ENCODE results near the gene MPG. TPM values are rescaled to one million over a fixed set of nuclear protein-coding genes. Genes with fewer than 3 reads are reported as not detected.

Gene MPG
- total RNA-seq, 1 donor from 2014 or later: 56.5 TPM

GRCh38 chr16:69181-69580 lies 8.8 kb upstream of the MPG start:
- FAIRE-seq: no peak
- Mint-ChIP-seq H3K4me3 (ENCODE audit: unreplicated experiment) (no peak overlapping the region), H3K27ac (ENCODE audit: unreplicated experiment) (no peak overlapping the region), H3K9me3 (ENCODE audit: unreplicated experiment) (no peaks in the 10 kb centered on the region), H3K4me1 (ENCODE audit: low read depth, unreplicated experiment) (peaks cover 25% of the 10 kb centered on the region), H3K36me3 (ENCODE audit: low read depth, unreplicated experiment) (peaks cover 2% of the 10 kb centered on the region), H3K27me3 (ENCODE audit: low read depth, unreplicated experiment) (no peaks in the 10 kb centered on the region)
- H3K9ac ChIP-seq (ENCODE audit: low read length): no peak overlapping the region
- no peaks in the 10 kb centered on the region for H3K36me3 ChIP-seq (ENCODE audit: insufficient read depth, low read length)
- no peak overlapping the region for H3K4me3 ChIP-seq (ENCODE audit: insufficient read depth, low read depth, low read length)
- H2AFZ ChIP-seq (ENCODE audit: low read depth, low read length): no peak overlapping the region
- peaks cover 75% of the 10 kb centered on the region for H4K20me1 ChIP-seq (ENCODE audit: insufficient read depth, low read length)
- no peak for DNase-seq (ENCODE audit: low read depth)
- no peaks in the 10 kb centered on the region for H3K9me3 ChIP-seq (ENCODE audit: insufficient read depth, low read depth, low read length)
- peaks cover 62% of the 10 kb centered on the region for H3K79me2 ChIP-seq (ENCODE audit: insufficient read depth, low read length)
- TF ChIP-seq EZH2 (IDR thresholded peaks at IDR 0.05; ENCODE audit: insufficient read depth, low read length): no peak
- no peak for TF ChIP-seq CTCF (IDR thresholded peaks at IDR 0.05; ENCODE audit: insufficient read depth, low read depth, low read length)
- no peak overlapping the region for H3K27ac ChIP-seq (ENCODE audit: low read depth, low read length)
- H3K27me3 ChIP-seq (ENCODE audit: insufficient read depth, low read length): no peaks in the 10 kb centered on the region
- H3K4me2 ChIP-seq (ENCODE audit: low read length): no peak overlapping the region
- peaks cover 29% of the 10 kb centered on the region for H3K4me1 ChIP-seq (ENCODE audit: insufficient read depth, low read length)

DNA sequence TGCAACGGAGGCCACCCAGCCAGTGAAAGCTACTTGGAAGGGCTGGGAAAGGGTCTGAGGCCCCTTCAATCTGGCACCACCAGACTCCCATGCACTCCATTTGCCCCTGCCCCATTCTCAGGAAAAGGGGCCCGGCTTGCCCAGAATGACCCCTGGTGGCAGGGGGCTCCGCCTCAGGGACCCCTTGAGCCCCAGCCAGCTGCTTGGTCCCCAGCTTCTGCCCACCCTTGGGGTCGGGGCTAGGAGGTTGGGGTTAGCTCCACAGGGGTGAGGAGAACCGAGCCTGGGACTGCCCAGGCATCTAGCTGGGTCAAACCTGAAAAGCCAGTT lies 6.8 kb upstream of the MPG start:
- H3K9ac ChIP-seq (ENCODE audit: low read length): peak overlapping the region; percentile 84
- H2AFZ ChIP-seq (ENCODE audit: low read depth, low read length): no peak overlapping the region
- FAIRE-seq: no peak
- TF ChIP-seq EZH2 (IDR thresholded peaks at IDR 0.05; ENCODE audit: insufficient read depth, low read length): no peak
- TF ChIP-seq CTCF (IDR thresholded peaks at IDR 0.05; ENCODE audit: insufficient read depth, low read depth, low read length): no peak
- Mint-ChIP-seq H3K4me3 (ENCODE audit: unreplicated experiment) (peak overlapping the region; percentile 91), H3K27me3 (ENCODE audit: low read depth, unreplicated experiment) (no peaks in the 10 kb centered on the region), H3K36me3 (ENCODE audit: low read depth, unreplicated experiment) (no peaks in the 10 kb centered on the region), H3K9me3 (ENCODE audit: unreplicated experiment) (no peaks in the 10 kb centered on the region), H3K4me1 (ENCODE audit: low read depth, unreplicated experiment) (peaks cover 37% of the 10 kb centered on the region), H3K27ac (ENCODE audit: unreplicated experiment) (peak overlapping the region; percentile 72)
- peak overlapping the region; percentile 96 for H3K4me2 ChIP-seq (ENCODE audit: low read length)
- no peaks in the 10 kb centered on the region for H3K36me3 ChIP-seq (ENCODE audit: insufficient read depth, low read length)
- no peaks in the 10 kb centered on the region for H3K9me3 ChIP-seq (ENCODE audit: insufficient read depth, low read depth, low read length)
- DNase-seq (ENCODE audit: low read depth): no peak
- peak overlapping the region; percentile 81 for H3K4me3 ChIP-seq (ENCODE audit: insufficient read depth, low read depth, low read length)
- peak overlapping the region; percentile 54 for H3K27ac ChIP-seq (ENCODE audit: low read depth, low read length)
- peaks cover 56% of the 10 kb centered on the region for H4K20me1 ChIP-seq (ENCODE audit: insufficient read depth, low read length)
- peaks cover 58% of the 10 kb centered on the region for H3K79me2 ChIP-seq (ENCODE audit: insufficient read depth, low read length)
- no peaks in the 10 kb centered on the region for H3K27me3 ChIP-seq (ENCODE audit: insufficient read depth, low read length)
- peaks cover 43% of the 10 kb centered on the region for H3K4me1 ChIP-seq (ENCODE audit: insufficient read depth, low read length)

DNA sequence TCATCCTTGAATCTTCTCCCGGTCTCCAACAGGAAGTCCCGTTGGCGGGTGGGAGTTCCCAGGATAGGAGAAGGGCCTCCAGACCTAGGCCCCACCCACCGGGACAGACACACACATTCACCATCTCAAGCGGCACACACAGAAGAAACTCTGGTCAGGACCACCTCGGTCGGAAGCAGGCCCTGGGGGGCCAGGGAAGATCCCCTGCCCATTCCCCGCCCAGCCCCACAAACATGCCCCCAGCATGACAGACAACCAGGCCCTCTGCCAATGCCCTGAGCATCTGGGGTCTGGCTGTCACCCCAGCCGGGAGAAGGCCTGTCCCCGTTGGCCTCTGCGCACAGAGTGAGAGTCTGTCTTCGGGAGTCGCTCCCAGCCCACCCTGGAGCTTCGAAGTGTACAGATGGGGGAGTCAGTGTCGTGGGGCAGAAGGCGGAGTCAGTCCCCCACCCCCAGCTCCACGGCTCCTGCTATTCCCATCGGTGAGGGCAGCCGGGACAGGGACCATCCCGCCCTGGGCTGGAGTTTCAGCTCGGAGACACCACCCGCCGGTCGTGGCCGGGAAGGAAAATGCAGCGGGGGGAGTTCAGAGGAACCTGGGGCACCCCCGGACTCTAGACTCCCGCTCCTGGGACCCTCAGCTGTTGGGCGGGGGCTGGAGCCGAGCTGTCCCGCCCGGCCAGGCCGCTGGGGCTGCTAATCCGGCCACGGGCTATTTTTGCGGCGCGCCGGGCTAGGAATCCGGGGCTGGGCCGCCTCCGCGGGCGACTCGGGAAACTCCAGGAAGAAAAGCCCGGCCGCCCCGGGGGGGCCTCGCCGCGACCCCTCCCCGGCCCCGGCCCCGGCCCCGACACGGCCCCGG lies 6.3 kb upstream of the MPG start:
- peaks cover 52% of the 10 kb centered on the region for H3K79me2 ChIP-seq (ENCODE audit: insufficient read depth, low read length)
- no peaks in the 10 kb centered on the region for H3K27me3 ChIP-seq (ENCODE audit: insufficient read depth, low read length)
- no peaks in the 10 kb centered on the region for H3K36me3 Mint-ChIP-seq (ENCODE audit: low read depth, unreplicated experiment)
- peak overlapping the region; percentile 54 for H3K27ac ChIP-seq (ENCODE audit: low read depth, low read length)
- peaks cover 50% of the 10 kb centered on the region for H4K20me1 ChIP-seq (ENCODE audit: insufficient read depth, low read length)
- H3K9ac ChIP-seq (ENCODE audit: low read length): peak overlapping the region; percentile 84
- peak overlapping the region; percentile 49 for H2AFZ ChIP-seq (ENCODE audit: low read depth, low read length)
- no peak for TF ChIP-seq CTCF (IDR thresholded peaks at IDR 0.05; ENCODE audit: insufficient read depth, low read depth, low read length)
- no peak for TF ChIP-seq EZH2 (IDR thresholded peaks at IDR 0.05; ENCODE audit: insufficient read depth, low read length)
- DNase-seq (ENCODE audit: low read depth): peak; percentile 64
- peak overlapping the region; percentile 72 for H3K27ac Mint-ChIP-seq (ENCODE audit: unreplicated experiment)
- peak overlapping the region; percentile 91 for H3K4me3 Mint-ChIP-seq (ENCODE audit: unreplicated experiment)
- no peaks in the 10 kb centered on the region for H3K36me3 ChIP-seq (ENCODE audit: insufficient read depth, low read length)
- no peaks in the 10 kb centered on the region for H3K27me3 Mint-ChIP-seq (ENCODE audit: low read depth, unreplicated experiment)
- peak overlapping the region; percentile 81 for H3K4me3 ChIP-seq (ENCODE audit: insufficient read depth, low read depth, low read length)
- no peaks in the 10 kb centered on the region for H3K9me3 Mint-ChIP-seq (ENCODE audit: unreplicated experiment)
- FAIRE-seq: no peak
- peaks cover 49% of the 10 kb centered on the region for H3K4me1 ChIP-seq (ENCODE audit: insufficient read depth, low read length)
- H3K9me3 ChIP-seq (ENCODE audit: insufficient read depth, low read depth, low read length): no peaks in the 10 kb centered on the region
- H3K4me2 ChIP-seq (ENCODE audit: low read length): peak overlapping the region; percentile 96
- H3K4me1 Mint-ChIP-seq (ENCODE audit: low read depth, unreplicated experiment): peaks cover 43% of the 10 kb centered on the region
